Lung microvascular endothelial cell (primary cell): Measurements from ENCODE around the gene ZNF496. TPM values are rescaled to one million over a fixed set of nuclear protein-coding genes. Genes with fewer than 3 reads are reported as not detected.
"Not testable (repeated sequence)": the region's sequence is repeated elsewhere in the genome, so short reads cannot be mapped to it uniquely, and the experiment has no call there.

Source experiments
- DNase-seq, 2 donors: peaks; one replicate each; pipeline versions ENCODE4 v3.0.0 to v3.0.0-alpha.2; 2010; ENCODE audit warnings: low read depth in 2 of 2
- total RNA-seq: library from RNA; depleted of rRNA; stranded (reverse); fragments of >200 nt; gene quantifications from 2 replicates; pipeline ENCODE4 v1.2.1, GENCODE V29; 2014

The ZNF496 gene
- 15.3 and 26.6 TPM in 2 replicates for total RNA-seq

DNA sequence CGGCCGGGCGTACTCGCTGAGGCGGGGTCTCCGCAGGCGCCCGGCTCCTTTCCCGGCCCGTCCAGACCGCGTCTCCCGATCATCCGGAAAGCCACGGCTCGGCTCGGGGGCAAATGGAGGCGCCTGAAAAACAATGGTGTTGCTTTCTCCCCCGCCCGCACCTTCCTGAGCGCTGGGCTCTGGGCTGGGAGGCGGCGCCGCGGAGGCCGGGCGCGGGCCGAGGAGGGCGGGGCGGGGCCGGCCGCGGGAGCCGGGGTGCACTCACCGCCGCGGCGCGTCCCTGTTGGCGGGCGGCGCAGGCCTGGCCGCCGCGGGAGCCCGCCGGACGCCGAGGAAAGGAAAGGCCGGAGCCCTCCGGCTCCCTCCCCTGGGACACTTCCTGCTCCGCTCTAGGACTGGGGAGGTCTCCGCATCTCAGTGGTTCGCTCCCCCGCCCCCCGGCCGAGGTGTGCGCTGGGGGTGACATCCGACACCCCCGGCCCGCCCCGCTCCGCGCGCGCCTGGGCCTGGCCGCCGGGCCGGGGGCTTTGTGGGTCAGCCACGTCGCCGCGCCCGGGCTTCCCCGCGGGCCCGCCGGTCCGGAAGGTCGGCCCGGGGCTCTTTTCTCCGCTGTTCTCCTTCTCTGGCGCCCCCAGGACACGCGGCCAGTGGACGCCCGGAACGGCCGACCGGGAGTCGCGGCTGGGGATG, at the start of gene ZNF496:
ZNF496 (minus strand) TSS at position 343 of the 690 bp plus-strand sequence. CDS start 2,289 bp downstream, outside the sequence.
- DNase-seq: peak; percentile 85 to 90

DNA sequence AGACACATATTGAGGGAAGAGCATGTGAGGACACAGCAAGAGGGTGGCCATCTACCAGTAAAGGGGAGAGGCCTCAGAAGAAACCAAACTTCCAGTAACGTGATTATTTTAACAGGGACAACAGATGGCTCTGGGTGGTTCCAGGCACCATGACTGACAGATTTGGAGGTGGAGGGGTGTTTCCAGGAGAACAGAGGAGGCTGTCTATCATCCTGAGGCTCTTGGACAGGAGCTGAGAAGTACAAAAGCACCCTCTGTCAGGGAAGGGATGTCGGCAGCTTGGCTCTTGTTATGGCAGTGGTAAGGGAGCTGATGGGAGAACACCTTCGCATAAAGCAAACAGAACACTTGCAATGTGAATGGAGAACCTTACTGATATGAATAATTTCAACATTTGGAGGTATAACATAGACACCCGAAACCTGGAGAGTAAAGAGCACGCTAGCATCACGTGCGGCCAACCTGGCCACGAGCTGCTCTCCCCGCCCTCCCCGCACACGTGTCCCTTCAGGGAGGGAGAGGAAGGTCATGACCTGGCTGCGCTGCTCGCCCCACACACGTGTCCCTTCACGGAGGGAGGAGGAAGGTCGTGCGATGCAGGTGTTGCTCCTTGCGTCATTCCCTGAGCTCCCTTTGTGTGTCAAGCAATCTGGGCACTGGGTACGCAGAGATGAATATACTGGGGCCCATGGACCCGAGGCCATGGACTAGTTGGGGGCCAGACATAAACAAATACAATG, 46.8 kb upstream of the ZNF496 start:
- no peak for DNase-seq

DNA sequence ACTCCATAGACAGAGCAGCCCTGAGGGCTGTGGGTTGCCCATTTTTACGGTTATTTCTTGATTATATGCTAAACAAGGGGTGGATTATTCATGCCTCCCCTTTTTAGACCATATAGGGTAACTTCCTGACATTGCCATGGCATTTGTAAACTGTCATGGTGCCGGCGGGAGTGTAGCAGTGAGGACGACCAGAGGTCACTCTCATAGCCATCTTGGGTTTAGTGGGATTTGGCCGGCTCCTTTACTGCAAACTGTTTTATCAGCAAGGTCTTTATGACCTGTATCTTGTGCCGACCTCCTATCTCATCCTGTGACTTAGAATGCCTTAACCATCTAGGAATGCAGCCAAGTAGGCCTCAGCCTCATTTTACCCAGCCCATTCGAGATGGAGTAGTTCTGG, 46.0 kb upstream of the ZNF496 start:
- DNase-seq: not testable (repeated sequence)

DNA sequence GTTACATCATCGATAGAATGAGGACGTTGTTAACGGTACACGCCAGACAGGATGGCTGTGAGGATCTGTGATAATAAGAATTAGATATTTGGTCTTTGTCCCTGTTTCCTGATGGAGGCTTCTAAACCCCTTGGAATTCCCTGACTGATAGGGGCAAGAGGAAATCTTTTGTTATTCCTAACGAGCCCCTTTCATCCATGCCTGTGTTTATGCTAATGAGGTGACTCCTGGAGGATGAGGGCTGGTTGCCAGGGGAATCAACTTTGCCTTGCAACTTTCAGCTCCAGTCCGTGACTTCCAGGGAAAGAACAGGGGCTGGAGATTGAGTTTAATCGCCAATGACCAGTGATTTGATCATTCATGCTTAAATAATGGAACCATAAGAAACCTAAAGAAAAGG, 45.0 kb upstream of the ZNF496 start:
- no peak for DNase-seq

DNA sequence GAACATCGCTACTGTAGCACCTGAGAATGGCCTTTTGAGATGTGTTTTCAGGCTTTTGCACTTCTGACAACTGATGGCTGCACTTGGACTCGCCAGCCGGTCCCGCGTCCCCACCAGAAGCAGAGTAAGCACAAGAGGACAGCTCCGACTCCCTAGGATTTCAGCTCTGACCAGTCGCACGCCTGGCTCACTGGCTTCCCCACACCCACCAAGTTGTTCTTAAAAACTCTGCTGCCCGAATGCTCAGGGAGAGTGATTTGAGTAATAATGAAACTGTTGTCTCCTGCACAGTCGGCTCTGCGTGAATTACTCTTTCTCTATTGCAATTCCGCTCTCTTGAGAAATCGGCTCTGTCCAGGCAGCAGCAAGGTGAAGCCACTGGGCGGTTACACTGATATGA, 44.1 kb upstream of the ZNF496 start:
- DNase-seq: no peak

DNA sequence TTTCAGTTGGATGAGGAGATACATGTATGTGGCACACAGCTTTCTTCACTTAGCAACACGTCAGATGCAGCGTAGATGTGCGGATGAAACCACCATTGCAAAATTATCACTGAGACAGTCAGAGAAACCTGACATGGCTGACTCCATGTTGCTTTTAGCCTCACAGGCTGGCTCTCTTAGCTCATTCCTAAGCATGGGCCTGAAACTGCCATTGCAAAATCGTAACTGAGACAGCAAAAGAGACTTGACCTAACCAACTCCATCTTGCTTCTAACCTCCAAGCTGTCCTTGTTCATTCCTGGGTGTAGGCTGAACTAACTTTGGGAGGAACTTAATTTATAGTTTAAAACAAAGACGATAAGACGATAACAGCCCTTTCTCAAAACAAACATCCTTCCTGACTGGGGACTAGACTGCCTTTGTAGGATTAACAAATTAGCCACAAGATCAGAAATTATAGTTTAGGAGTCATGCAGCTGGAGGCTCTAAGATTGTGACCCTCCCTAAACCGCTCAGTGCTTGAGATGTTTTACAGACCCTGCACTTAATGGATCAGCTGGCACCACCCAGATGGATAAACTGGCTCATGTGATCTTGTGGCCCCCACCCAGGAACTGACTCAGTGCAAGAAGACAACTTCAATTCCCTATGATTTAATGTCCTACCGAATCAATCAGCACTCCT, 43.1 kb upstream of the ZNF496 start:
- DNase-seq: not testable (repeated sequence)

DNA sequence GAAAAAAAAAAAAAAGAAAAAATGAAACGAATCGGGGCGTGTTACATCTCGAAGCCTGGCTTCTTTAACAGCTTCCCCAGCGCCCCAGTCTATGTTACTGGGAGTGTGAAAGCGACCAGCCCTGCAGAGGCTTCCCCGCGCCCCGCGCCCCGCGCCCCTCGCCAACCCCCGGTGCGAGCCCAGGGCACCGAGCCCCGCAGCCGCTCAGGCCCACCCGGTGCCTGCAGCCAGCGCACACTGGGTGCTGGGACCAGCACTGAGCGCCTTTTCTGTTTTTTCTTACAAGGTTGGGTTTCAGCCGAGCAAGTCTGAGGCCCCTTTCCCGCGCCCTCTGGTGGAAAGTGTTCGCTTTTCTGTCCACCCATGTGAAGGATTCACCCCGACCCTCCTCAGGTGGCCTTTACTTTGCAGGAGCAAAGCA, 42.1 kb upstream of the ZNF496 start:
- DNase-seq: peak; percentile 17 to 21

DNA sequence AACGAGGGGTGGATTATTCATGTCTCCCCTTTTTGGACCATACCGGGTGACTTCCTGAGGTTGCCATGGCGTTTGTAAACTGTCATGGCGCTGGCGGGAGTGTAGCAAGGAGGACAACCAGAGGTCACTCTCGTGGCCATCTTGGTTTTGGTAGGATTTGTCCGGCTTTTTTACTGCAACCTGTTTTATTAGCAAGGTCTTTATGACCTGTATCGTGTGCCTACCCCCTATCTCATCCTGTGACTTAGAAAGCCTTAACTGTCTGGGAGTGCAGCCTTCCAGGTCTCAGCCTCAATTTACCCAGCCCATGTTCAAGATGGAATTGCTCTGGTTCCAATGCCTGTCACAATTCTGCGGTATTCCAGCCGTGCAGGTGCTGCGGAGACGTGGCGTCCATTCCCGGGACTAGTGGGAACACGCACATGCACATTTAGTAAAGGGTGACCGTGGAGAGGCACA, 40.2 kb upstream of the ZNF496 start:
- DNase-seq: no peak

DNA sequence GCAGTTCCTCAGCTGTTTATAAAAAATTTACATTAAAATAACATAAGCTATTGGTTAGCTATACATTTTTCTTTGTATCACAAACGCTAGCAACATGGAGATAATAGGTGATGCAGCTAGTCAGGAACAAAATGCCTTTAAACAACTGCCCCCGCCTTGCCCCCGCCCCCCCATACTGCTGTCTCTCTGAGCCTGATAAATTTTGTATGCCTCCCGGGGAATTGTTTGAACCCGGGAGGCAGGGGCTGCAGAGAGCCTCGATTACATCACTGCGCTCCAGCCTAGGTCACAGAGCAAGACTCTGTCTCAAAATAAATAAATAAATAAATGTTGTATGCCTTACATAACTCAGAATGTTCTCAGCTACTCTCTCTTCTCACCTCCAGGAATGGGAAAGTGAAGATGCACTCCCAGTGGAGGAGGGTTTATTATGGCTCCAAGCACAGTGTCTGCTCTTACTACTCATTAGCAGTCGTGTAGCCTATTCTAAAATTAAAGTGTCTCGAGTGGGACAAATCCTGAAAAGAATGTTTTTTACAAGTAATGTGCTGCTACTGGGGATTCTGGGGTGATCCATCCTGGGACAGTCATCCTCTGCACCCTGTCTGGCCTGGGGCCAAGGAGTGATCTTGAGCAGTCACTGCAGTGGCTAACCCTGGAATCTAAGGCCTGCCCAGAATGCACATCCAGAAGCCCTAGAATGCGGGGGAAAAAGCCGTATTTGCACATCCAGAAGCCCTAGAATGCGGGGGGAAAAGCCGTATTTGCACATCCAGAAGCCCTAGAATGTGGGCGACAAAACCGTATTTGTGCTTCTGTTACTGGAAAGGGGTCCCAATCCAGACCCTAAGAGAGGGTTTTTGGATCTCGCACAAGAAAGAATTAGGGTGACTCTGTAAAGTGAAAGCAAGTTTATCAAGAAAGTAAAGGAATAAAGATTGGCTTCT, 39.4 kb upstream of the ZNF496 start:
- DNase-seq: no peak

DNA sequence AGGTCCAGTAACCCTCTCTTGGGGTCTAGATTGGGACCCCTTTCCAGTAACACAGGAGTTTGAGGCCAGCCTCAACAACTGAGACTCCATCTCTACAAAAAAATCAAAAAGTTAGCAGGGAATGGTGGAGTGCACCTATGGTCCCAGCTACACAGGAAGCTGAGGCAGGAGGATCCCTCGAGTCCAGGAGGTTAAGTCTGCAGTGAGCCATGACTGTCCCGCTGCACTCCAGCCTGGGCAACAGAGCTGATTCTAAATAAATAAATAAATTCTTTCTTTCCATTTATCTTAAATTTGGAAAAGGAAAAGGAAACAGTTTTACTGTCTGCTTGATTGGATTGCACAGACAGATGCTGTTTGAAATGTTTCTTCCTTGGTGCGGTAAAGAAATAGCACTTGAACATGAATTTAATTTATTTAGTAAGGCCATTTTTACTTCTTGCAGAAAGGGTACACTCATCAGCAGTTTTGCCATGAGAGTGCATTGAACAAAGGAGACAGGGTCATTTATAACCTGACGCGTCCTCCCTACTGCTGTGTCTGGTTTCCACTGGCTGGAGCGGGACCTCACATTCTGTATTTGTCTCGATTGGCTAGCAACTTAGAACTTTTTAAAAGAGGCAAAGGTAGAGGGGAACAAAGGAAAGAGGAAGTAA, 37.0 kb upstream of the ZNF496 start:
- DNase-seq: no peak

DNA sequence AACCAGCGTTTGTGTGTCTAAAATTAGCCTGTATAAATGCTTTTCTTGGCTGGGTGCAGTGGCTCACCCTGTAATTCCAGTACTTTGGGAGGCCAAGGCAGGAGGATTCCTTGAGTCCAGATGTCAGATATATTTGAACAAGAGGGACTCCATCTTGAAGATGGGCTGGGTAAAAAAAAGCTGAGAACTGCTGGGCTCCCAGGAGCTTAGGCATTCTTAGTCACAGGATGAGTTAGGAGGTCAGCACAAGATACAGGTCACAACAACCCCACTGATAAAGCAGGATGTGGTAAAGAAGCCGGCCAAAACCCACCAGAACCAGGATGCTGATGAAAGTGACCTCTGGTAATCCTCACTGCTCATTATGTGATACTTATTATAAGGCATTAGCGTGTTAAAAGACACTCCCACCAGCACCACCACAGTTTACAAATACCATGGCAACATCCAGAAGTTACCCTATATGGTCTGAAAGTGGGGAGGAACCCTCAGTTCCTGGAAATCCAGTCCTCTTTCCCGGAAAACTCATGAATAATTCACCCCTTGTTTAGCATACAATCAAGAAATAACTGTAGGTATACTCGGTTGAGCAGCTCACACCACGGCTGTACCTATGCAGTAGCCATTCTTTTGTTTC, 36.2 kb upstream of the ZNF496 start:
- DNase-seq: no peak

DNA sequence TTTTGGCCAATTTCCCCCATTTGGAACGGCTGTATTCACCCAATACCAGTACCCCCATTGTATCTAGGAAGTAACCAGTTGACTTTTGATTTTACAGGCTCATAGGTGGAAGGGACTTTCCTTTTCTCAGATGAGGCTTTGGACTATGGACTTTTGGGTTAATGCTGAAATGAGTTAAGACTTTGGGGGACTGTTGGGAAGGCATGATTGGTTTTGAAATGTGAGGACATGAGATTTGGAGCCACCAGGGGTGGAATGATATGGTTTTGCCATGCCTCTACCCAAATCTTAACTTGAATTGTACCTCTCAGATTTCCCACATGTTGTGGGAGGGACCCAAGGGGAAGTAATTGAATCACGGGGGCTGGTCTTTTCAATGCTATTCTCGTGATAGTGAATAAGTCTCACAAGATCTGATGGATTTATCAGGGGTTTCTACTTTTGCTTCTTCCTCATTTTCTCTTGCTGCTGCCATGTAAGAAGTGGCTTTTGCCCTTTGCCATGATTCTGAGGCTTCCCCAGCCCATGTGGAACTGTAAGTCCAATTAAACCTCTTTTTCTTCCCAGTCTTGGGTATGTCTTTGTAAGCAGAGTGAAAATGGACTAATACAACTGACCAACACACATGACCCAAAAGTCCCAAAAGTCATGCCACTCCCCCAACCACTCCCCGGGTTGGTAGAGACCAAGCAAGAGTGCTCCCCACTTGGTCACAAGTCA, 35.4 kb upstream of the ZNF496 start:
- no peak for DNase-seq

DNA sequence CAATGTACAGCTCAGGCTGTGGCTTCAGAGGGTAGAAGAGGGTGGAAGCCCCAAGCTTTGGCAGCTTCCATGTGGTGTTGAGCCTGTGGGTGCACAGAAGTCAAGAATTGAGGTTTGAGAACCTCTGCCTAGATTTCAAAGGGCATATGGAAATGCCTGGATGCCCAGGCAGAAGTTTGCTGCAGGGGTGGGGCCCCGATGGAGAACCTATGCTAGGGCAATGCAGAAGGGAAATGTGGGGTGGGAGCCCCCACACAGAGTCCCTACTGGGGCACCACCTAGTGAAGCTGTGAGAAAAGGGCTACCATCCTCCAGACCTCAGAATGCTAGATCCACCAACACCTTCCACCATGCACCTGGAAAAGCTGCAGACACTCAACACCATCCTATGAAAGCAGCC, 34.7 kb upstream of the ZNF496 start:
- not testable (repeated sequence) for DNase-seq

DNA sequence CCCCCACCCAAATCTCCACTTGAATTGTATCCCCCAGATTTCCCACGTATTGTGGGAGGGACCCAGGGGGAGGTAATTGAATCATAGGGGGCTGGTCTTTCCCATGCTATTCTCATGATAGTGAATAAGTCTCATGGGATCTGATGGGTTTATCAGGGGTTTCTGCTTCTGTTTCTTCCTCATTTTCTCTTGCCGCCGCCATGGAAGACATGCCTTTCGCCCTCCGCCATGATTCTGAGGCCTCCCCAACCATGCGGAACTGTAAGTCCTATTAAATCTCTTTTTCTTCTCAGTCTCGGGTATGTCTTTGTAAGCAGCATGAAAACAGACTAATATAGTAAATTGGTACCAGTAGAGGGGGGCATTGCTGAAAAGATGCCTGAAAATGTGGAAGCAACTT, 33.4 kb upstream of the ZNF496 start:
- no peak for DNase-seq

DNA sequence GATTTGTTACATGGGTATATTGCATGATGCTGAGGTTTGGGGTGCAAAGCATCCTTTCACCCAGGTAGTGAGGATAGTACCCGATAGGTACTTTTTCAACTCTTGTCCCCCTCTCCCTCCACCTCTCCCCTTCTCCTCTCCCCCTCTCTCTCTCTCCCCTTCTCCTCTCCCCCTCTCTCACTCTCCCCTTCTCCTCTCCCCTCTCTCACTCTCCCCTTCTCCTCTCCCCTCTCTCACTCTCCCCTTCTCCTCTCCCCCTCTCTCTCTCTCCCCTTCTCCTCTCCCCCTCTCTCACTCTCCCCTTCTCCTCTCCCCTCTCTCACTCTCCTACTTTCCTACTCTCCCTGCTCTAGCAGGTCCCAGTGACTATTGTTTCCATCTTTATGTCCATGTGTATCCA, 31.3 kb upstream of the ZNF496 start:
- not testable (repeated sequence) for DNase-seq

DNA sequence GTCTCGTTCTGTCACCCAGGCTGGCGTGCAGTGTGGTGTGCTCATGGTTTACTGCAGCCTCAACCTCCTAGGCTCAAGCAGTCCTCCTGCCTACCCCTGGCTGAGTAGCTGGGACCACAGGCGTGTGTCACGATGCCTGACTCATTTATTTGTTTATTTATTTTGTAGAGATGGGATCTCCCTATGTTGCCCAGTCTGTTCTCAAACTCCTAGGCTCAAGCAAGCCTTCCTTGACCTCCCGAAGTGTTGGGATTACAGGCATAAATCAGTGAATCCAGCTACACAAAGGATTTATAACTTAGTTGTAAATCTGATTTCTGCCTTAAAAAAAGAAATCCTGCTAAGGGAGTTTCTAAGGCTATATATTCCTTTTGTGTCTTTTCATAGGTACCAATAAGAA, 30.5 kb upstream of the ZNF496 start:
- DNase-seq: no peak

DNA sequence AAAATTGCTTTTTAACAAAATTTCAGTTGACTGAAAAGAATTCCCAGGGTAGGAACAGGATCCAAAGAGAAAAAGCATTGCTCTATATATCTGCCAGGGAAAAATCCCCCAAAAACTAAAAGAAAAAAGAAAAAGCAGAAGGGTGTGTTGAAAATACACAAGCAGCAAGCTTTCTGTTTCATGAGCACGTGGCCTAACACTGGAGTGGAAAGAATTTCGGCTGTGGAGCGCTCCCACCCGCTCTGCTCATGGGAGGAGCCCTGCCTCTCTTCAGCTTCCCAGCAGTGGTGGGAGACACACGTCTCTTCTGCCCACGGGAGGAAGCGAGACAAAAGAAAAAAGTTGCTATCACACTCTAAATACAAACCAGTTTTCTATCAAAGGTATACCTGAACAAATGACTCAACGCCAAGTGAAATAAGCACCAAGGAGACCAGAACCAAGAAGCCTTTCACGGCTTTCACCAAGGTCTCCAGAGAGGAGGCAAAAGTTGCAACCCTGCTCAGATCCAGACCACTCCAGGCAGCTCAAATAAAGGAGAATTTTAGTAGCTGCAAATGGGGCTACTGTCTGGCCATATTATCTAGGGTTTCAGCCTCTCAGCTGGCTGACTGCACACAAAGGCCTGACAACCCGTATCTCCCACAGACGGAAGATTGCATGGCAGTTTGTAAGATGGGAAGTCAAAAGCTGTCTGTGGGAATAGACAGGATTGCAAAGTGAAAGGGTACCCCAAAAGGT, 29.5 kb upstream of the ZNF496 start:
- DNase-seq: peak in 1 of 2 donors; percentile 31

DNA sequence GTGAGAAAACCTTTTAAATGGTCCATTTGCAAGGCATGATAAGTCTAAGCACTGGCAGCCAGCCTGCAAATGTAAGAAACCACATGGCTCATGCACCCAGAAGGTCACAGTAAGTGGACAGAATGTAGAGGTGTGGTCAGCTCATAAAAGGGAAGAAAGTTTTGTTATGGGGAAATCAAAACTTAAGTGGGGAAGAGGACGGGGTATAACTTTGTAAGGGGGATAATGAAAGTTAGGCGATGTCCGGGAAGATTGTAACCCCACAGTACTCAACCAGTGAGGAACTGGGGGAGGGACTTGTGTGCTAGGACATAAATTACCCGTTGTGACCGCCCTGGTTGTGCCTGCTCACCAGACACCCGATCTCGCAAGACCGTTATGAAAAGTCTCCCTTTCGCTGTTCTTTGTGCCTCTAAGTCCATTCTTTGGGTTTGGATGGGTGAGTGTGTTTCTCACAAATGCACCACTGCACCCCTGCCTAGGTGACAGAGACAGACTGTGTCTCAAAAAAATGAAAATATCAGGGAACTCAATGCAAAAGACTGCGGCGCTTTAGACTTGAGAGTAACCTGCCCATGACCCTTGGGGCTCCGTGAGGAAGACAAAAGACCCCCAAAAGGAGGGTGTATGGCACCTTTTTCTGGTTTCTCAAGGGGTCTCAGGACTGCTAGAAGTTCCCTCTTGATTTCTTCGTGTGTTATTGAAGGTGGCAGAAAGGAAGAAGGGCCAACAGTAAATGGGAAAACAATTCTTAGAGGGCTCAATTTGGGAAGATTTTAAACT, 28.6 kb upstream of the ZNF496 start:
- no peak for DNase-seq
